ENCODE data around the gene IL21R.

Gene IL21R

DNA sequence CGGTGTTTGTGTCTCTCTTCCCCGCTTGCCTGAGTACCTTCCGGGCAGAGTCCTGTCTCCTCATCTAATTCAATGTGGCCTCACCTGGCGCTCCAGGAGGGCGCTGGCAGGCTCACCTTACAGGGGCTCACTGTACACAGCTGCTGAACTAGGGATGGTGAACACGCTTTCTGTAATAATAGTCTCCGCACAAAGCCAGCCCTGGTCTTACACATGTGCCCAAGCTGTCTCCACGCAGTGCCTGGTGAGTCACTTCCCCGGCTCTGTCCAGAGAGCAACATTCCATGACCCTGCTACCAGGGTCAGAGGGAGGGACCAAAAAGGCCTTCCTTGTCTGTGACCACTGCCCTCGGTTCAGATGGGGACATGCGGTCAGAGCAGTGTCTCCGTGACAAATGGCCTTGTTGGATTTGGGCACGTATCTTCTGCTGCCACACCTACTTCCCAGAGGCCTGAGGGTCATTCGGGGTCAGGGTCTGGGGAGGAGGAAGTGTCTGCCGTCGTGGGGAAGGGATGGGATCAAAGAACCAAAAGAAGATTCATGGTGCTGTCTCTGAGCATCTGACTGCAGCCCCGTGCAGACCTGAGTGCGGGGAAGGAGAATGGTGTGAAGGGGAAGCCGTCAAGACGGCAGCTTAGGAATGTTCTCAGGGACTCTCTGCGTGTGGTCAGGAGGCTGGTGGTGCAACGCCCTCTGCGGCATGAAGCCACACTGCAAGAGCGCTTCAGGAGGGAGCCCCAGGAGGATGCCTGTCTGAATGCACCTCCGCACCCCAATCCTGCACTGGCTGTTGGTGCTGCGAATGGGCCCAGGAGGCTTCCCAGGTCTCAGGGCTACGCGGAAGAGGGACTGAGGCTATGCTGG, 68.8 kb downstream of the IL21R start:
- Histone ChIP-seq H3F3A (ENCODE audit: insufficient read depth, low read length) (no peaks in the 10 kb centered on the region), H3K27ac (ENCODE audit: low read length) (no peak overlapping the region), H3K27me3 (replicated peaks; ENCODE audit: insufficient read depth, low read length) (no peaks in the 10 kb centered on the region), H4K20me1 (ENCODE audit: insufficient read depth, low read length) (no peaks in the 10 kb centered on the region), H3K4me2 (ENCODE audit: low read depth, low read length) (no peak overlapping the region), H3K9me2 (replicated peaks; ENCODE audit: insufficient read depth, low read length) (no peaks in the 10 kb centered on the region), H3K9me3 (replicated peaks; ENCODE audit: insufficient read depth, low read length) (no peaks in the 10 kb centered on the region), H3K4me3 (ENCODE audit: low read length) (no peak overlapping the region), H3K36me3 (replicated peaks; ENCODE audit: insufficient read depth, low read length) (no peaks in the 10 kb centered on the region), H2AFZ (ENCODE audit: low read length) (no peak overlapping the region), H3K79me2 (ENCODE audit: low read length) (no peaks in the 10 kb centered on the region), H3K4me1 (ENCODE audit: low read length) (no peaks in the 10 kb centered on the region), H3K9ac (ENCODE audit: low read length) (no peak overlapping the region)
- no peak for DNase-seq
- no peak for TF ChIP-seq EZH2phosphoT487 (IDR thresholded peaks at IDR 0.05; ENCODE audit: low read length)
- TF ChIP-seq, protein P1, sequence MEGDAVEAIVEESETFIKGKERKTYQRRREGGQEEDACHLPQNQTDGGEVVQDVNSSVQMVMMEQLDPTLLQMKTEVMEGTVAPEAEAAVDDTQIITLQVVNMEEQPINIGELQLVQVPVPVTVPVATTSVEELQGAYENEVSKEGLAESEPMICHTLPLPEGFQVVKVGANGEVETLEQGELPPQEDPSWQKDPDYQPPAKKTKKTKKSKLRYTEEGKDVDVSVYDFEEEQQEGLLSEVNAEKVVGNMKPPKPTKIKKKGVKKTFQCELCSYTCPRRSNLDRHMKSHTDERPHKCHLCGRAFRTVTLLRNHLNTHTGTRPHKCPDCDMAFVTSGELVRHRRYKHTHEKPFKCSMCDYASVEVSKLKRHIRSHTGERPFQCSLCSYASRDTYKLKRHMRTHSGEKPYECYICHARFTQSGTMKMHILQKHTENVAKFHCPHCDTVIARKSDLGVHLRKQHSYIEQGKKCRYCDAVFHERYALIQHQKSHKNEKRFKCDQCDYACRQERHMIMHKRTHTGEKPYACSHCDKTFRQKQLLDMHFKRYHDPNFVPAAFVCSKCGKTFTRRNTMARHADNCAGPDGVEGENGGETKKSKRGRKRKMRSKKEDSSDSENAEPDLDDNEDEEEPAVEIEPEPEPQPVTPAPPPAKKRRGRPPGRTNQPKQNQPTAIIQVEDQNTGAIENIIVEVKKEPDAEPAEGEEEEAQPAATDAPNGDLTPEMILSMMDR (IDR thresholded peaks at IDR 0.05; ENCODE audit: low read length), result no peak
- no peak for TF ChIP-seq EZH2 (optimal IDR thresholded peaks at IDR 0.05; ENCODE audit: low read depth, low read length)

GRCh38 chr16:27471661-27472060, 69.7 kb downstream of the IL21R start:
- no peaks in the 10 kb centered on the region for H3K27me3 ChIP-seq (replicated peaks; ENCODE audit: insufficient read depth, low read length)
- no peaks in the 10 kb centered on the region for H4K20me1 ChIP-seq (ENCODE audit: insufficient read depth, low read length)
- no peaks in the 10 kb centered on the region for H3K9me2 ChIP-seq (replicated peaks; ENCODE audit: insufficient read depth, low read length)
- no peak for DNase-seq
- H3K4me1 ChIP-seq (ENCODE audit: low read length), result no peaks in the 10 kb centered on the region
- H3K4me2 ChIP-seq (ENCODE audit: low read depth, low read length), result no peak overlapping the region
- H3K36me3 ChIP-seq (replicated peaks; ENCODE audit: insufficient read depth, low read length), result no peaks in the 10 kb centered on the region
- no peak overlapping the region for H3K4me3 ChIP-seq (ENCODE audit: low read length)
- H2AFZ ChIP-seq (ENCODE audit: low read length), result no peak overlapping the region
- no peaks in the 10 kb centered on the region for H3K79me2 ChIP-seq (ENCODE audit: low read length)
- no peak overlapping the region for H3K27ac ChIP-seq (ENCODE audit: low read length)
- no peaks in the 10 kb centered on the region for H3F3A ChIP-seq (ENCODE audit: insufficient read depth, low read length)
- H3K9me3 ChIP-seq (replicated peaks; ENCODE audit: insufficient read depth, low read length), result no peaks in the 10 kb centered on the region
- H3K9ac ChIP-seq (ENCODE audit: low read length), result no peak overlapping the region
- TF ChIP-seq EZH2phosphoT487 (IDR thresholded peaks at IDR 0.05; ENCODE audit: low read length) (no peak), EZH2 (optimal IDR thresholded peaks at IDR 0.05; ENCODE audit: low read depth, low read length) (no peak)
- TF ChIP-seq, protein P1 (IDR thresholded peaks at IDR 0.05; ENCODE audit: low read length), result no peak

- Histone ChIP-seq H3K36me3 (replicated peaks; ENCODE audit: insufficient read depth, low read length) (no peaks in the 10 kb centered on the region), H3K27ac (ENCODE audit: low read length) (no peak overlapping the region), H3F3A (ENCODE audit: insufficient read depth, low read length) (no peaks in the 10 kb centered on the region)
These were observed 70.4 kb downstream of the IL21R start for GRCh38 chr16:27472091-27473020.

More at GRCh38 chr16:27472091-27473020, 70.4 kb downstream of the IL21R start:
- TF ChIP-seq EZH2 (optimal IDR thresholded peaks at IDR 0.05; ENCODE audit: low read depth, low read length), result no peak
- TF ChIP-seq EZH2phosphoT487 (IDR thresholded peaks at IDR 0.05; ENCODE audit: low read length), result no peak
- TF ChIP-seq, protein P1 (IDR thresholded peaks at IDR 0.05; ENCODE audit: low read length), result no peak
- H2AFZ ChIP-seq (ENCODE audit: low read length), result no peak overlapping the region
- H3K9me2 ChIP-seq (replicated peaks; ENCODE audit: insufficient read depth, low read length), result no peaks in the 10 kb centered on the region
- DNase-seq, result no peak
- no peaks in the 10 kb centered on the region for H3K9me3 ChIP-seq (replicated peaks; ENCODE audit: insufficient read depth, low read length)
- no peaks in the 10 kb centered on the region for H3K4me1 ChIP-seq (ENCODE audit: low read length)
- no peak overlapping the region for H3K4me3 ChIP-seq (ENCODE audit: low read length)
- no peaks in the 10 kb centered on the region for H3K79me2 ChIP-seq (ENCODE audit: low read length)
- no peak overlapping the region for H3K9ac ChIP-seq (ENCODE audit: low read length)
- H4K20me1 ChIP-seq (ENCODE audit: insufficient read depth, low read length), result no peaks in the 10 kb centered on the region
- no peaks in the 10 kb centered on the region for H3K27me3 ChIP-seq (replicated peaks; ENCODE audit: insufficient read depth, low read length)
- no peak overlapping the region for H3K4me2 ChIP-seq (ENCODE audit: low read depth, low read length)

All from MM.1S (cell line).